ENCODE measurements around the gene FAM120B.

The FAM120B gene, protein sequence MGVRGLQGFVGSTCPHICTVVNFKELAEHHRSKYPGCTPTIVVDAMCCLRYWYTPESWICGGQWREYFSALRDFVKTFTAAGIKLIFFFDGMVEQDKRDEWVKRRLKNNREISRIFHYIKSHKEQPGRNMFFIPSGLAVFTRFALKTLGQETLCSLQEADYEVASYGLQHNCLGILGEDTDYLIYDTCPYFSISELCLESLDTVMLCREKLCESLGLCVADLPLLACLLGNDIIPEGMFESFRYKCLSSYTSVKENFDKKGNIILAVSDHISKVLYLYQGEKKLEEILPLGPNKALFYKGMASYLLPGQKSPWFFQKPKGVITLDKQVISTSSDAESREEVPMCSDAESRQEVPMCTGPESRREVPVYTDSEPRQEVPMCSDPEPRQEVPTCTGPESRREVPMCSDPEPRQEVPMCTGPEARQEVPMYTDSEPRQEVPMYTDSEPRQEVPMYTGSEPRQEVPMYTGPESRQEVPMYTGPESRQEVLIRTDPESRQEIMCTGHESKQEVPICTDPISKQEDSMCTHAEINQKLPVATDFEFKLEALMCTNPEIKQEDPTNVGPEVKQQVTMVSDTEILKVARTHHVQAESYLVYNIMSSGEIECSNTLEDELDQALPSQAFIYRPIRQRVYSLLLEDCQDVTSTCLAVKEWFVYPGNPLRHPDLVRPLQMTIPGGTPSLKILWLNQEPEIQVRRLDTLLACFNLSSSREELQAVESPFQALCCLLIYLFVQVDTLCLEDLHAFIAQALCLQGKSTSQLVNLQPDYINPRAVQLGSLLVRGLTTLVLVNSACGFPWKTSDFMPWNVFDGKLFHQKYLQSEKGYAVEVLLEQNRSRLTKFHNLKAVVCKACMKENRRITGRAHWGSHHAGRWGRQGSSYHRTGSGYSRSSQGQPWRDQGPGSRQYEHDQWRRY

DNA sequence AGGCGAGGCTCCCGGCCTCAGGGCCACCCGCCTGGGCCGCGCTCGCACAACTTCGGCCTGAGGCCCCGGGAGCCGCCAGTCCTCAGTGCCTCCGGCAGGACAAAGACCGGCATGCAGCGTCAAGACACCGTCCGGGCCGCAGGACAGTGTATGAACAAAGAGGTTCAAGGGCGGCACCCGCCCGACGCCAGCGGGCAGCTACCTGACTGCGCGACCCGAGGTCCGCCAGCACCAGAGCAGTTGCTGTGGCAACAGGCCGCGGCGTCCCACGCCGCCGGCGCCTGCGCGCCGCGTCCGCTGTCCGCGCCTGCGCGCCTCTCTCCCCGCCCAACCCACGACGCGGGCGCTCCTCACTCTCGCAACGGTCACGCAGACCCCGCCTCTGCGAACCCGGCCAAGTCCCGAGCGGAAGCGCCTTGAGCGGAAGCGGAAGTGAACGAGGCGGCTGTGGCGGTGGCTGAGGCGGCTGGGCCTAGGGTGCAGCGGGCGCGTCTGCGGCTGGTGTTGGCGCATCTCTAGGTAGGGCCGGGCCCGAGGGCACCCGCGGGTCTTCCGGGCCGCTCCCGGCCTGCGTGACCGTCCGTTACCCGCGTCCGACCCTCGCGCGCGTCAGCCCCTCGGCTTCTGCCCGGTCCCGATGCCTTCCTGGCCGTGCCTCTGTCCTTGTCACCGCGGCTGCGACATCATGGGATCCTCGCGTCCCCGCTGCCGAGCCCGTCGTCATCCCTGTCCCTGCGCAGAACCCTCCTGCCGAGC, at the start of gene FAM120B:
TSS of gene FAM120B (plus strand) at position 435 of the 756 bp plus-strand sequence. CDS start 10,633 bp downstream, outside the sequence.
- H3K4me3 ChIP-seq, result peak within 1 kb of the TSS; percentile 99
- TF ChIP-seq, protein P1, sequence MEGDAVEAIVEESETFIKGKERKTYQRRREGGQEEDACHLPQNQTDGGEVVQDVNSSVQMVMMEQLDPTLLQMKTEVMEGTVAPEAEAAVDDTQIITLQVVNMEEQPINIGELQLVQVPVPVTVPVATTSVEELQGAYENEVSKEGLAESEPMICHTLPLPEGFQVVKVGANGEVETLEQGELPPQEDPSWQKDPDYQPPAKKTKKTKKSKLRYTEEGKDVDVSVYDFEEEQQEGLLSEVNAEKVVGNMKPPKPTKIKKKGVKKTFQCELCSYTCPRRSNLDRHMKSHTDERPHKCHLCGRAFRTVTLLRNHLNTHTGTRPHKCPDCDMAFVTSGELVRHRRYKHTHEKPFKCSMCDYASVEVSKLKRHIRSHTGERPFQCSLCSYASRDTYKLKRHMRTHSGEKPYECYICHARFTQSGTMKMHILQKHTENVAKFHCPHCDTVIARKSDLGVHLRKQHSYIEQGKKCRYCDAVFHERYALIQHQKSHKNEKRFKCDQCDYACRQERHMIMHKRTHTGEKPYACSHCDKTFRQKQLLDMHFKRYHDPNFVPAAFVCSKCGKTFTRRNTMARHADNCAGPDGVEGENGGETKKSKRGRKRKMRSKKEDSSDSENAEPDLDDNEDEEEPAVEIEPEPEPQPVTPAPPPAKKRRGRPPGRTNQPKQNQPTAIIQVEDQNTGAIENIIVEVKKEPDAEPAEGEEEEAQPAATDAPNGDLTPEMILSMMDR (IDR thresholded peaks at IDR 0.05), result no peak
- DNase-seq (ENCODE audit: low spot score), result peak; percentile 97
- H3K27ac ChIP-seq, result peak within 1 kb of the TSS; percentile 88 to 94

DNA sequence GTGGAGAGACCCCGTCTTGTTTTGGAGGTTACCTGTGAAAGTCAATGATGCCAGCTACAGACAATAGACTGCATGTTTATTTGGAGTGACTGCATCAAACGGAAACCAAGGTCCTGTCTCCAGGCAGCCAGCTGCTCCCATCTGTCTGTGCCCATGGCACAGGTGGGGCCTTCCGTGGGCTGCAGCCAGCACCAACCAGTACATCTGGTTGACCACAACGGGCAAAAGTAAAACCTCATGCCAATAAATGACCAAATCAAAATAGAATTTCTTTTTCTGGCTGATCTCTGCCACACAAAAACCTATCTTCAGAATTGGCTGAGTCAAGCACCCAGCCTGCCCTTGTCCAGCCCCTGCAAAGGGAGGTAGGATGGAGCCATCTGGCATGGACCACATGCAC, 49.2 kb upstream of the FAM120B start:
- no peak overlapping the region for H3K4me3 ChIP-seq
- H3K27ac ChIP-seq, result no peak overlapping the region
- TF ChIP-seq, protein P1 (IDR thresholded peaks at IDR 0.05), result no peak
- DNase-seq (ENCODE audit: low spot score), result no peak

DNA sequence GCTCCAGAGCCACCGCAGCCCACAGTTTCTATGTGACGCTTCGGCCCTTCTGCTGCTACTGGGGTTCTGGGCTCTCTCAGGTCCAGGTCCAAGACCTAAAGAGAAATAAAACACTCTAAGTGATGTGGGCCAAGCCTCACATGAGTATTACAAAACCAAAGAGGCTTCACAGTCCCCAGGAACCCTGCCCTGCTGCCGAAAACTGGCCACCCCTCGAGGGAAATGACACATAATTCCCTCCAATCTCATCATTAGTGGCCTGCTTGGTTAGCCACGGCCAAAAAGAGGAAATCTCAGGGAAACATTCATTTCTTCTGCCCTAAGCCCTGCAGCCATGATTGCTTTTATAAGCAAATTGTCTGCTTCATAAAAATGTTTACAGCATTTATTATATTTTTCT, 48.2 kb upstream of the FAM120B start:
- no peak overlapping the region for H3K27ac ChIP-seq
- H3K4me3 ChIP-seq, result no peak overlapping the region
- DNase-seq (ENCODE audit: low spot score), result no peak
- TF ChIP-seq, protein P1 (IDR thresholded peaks at IDR 0.05), result no peak

DNA sequence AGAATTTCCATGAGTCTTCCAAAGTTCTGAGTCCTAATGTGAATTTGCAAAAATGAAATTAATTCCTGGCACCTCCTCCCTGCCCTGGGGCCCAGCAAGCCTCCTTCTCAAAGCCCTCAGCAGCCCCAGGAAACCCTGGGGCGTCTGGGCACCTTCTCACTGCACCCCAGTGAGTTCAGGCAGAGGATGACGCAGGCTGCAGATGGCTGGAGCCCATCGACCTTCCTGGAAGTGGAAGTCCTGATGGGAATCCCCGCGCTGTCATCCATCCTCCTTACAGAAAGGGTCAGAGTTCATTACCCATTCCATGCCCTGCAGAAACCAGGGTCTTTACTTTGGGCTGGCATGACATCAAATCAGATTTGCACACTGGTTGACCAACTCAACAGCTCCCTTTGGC, 47.3 kb upstream of the FAM120B start:
- H3K4me3 ChIP-seq, result no peak overlapping the region
- TF ChIP-seq, protein P1 (IDR thresholded peaks at IDR 0.05), result no peak
- DNase-seq (ENCODE audit: low spot score), result no peak
- H3K27ac ChIP-seq, result no peak overlapping the region

DNA sequence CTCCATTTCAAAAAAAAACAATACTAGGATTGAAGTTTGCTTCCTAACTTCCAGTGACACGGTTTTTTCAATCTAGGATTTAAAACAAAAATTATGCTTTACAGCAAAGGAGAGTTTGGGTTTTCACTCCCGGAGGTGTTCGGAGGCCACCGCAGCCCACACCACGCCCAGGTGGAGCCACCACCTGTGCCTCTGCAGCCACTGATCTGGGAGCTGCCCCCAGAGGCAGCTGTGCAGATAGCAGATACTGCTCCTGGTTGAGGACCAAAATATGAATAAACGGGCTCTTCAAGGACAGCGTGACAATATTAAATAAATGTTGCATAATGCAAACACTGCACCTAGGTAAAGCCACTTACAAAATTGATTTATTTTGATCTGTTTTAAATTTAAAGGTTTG, 45.9 kb upstream of the FAM120B start:
- no peak overlapping the region for H3K4me3 ChIP-seq
- H3K27ac ChIP-seq, result no peak overlapping the region
- no peak for DNase-seq (ENCODE audit: low spot score)
- TF ChIP-seq, protein P1 (IDR thresholded peaks at IDR 0.05), result no peak

DNA sequence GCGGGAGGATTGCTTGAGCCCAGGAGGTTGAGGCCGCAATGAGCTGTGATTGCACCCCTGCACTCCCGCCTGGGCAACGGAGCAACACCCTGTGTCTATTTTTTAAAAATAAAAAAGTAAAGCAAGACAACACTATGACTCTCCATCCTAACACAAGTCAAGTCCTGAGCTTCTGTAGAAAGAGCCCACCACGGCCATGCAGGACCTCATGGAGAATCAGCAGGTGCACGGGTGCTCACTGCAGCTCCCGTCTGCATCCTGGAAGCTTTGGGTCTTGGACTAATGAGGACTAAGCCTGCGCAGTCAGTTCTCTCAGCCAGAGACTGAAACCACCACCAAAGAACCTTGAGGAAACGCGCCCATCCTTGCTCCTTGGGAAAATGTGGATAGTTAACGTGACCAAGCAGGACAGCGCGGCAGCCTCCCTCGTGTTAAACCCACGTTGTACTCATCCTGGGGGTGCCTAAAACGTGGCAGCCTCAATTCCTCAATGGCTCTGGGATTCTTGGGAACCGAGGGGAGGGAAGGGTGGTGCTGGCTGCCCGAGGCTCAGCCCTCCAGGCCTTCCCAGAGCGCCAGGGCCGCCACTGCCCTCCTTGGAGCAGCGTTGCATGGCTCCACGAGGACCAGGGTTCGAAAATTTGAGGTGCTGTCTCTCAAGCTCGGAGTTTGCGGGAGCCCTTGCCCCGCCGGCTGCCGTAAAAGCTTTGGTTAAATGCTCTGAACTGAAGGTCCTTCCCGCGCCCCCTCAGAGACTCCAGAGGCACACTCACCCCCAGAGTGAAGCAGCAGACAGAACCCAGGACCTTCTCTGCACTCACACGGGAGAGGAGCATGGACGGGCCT, 44.7 kb upstream of the FAM120B start:
- H3K4me3 ChIP-seq, result no peak overlapping the region
- no peak overlapping the region for H3K27ac ChIP-seq
- TF ChIP-seq, protein P1 (IDR thresholded peaks at IDR 0.05), result no peak
- DNase-seq (ENCODE audit: low spot score), result no peak
